IPS-18a (cell line): ENCODE results near the gene RNF113A.
"Not testable (repeated sequence)": the region's sequence is repeated elsewhere in the genome, so short reads cannot be mapped to it uniquely, and the experiment has no call there.

Source experiments
- H3K27ac ChIP-seq: one replicate; pipeline ENCODE4 v1.5.1; 2013; ENCODE audit warnings: low read length
- H3K27me3 ChIP-seq: one replicate; pipeline ENCODE4 v1.6.1; 2013; ENCODE audit warnings: mild to moderate bottlenecking, low read length; ENCODE audit not compliant: control insufficient read depth, insufficient read depth
- H3K36me3 ChIP-seq: one replicate; pipeline ENCODE4 v1.6.1; 2013; ENCODE audit warnings: low read depth, low read length; ENCODE audit not compliant: control insufficient read depth
- H3K4me1 ChIP-seq: one replicate; pipeline ENCODE4 v1.6.1; 2013; ENCODE audit warnings: low read depth, low read length; ENCODE audit not compliant: control insufficient read depth
- H3K4me3 ChIP-seq: one replicate; pipeline ENCODE4 v1.5.1; 2013; ENCODE audit warnings: low read length
- H3K9ac ChIP-seq: one replicate; pipeline ENCODE4 v1.6.1; 2013; ENCODE audit warnings: mild to moderate bottlenecking, low read length, moderate library complexity
- H3K9me3 ChIP-seq: one replicate; pipeline ENCODE4 v1.6.1; 2013; ENCODE audit warnings: low read depth, low read length; ENCODE audit not compliant: control insufficient read depth

RNF113A gene

DNA sequence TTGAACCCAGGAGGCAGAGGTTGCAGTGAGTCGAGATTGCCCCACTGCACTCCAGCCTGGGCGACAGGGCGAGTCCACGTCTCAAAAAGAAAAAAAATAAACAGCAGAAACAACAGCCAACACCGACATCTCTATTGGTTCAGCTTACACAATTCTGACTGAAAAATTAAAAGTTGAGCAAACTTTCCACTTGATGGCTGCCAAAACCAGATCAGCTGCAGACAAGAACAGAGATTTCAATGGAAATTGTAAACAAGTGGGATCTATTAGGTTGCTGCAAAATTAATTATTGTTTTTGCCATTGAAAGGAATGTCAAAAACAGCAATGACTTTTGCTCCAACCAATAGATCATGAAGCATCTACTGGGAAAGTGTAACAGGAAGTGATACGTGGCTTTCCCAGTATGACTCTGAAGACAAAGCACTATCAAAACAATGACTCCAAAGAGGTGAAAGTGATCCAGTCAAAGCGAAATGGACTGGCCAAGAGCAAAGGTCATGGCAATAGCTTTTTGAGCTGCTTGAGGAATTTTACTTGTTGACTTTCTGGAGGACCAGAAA, 45.1 kb downstream of the RNF113A start:
- no peak overlapping the region for H3K4me3 ChIP-seq
- no peak overlapping the region for H3K27ac ChIP-seq
- no peak overlapping the region for H3K9ac ChIP-seq

GRCh38 chrX:119824221-119824620, 47.3 kb downstream of the RNF113A start:
- H3K4me1 ChIP-seq, H3K9ac ChIP-seq, H3K27me3 ChIP-seq, H3K27ac ChIP-seq, H3K4me3 ChIP-seq, H3K9me3 ChIP-seq, H3K36me3 ChIP-seq: not testable (repeated sequence)

More for the DNA sequence above, 45.1 kb downstream of the RNF113A start:
- Histone ChIP-seq H3K27me3 (no peaks in the 10 kb centered on the region), H3K36me3 (peaks cover 13% of the 10 kb centered on the region), H3K4me1 (no peaks in the 10 kb centered on the region), H3K9me3 (peaks cover 7% of the 10 kb centered on the region)

DNA sequence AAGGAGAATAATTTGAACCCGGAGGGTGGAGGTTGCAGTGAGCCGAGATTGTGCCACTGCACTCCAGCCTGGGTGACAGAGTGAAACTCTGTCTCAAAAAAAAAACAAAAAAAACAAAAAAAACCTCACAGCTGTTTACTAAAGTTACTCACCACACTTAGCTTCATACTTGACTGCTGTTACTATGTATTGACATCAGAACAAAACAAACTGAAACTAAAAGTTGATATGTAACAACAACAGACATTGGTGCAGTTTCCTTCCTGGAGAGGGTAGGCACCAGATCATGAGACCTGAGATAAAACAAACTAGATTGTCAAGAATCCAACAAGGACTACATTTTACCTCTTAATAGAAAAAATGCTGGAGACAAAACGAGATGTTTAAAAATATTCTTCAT, 49.8 kb downstream of the RNF113A start:
- H3K27ac ChIP-seq, H3K36me3 ChIP-seq, H3K9ac ChIP-seq, H3K4me1 ChIP-seq, H3K9me3 ChIP-seq, H3K27me3 ChIP-seq, H3K4me3 ChIP-seq: not testable (repeated sequence)
